Endometrium (tissue), 2 donors: ENCODE results near the gene SLC9C2.
"Not testable (repeated sequence)": the region's sequence is repeated elsewhere in the genome, so short reads cannot be mapped to it uniquely, and the experiment has no call there.

Source experiments
- FAIRE-seq: peaks from 2 replicates; lab custom pipeline; 2012; peaks lifted over from hg19 to GRCh38; lab: Jason Lieb, UNC
- donor health status: control.
- donor health status: control.

SLC9C2 gene, protein sequence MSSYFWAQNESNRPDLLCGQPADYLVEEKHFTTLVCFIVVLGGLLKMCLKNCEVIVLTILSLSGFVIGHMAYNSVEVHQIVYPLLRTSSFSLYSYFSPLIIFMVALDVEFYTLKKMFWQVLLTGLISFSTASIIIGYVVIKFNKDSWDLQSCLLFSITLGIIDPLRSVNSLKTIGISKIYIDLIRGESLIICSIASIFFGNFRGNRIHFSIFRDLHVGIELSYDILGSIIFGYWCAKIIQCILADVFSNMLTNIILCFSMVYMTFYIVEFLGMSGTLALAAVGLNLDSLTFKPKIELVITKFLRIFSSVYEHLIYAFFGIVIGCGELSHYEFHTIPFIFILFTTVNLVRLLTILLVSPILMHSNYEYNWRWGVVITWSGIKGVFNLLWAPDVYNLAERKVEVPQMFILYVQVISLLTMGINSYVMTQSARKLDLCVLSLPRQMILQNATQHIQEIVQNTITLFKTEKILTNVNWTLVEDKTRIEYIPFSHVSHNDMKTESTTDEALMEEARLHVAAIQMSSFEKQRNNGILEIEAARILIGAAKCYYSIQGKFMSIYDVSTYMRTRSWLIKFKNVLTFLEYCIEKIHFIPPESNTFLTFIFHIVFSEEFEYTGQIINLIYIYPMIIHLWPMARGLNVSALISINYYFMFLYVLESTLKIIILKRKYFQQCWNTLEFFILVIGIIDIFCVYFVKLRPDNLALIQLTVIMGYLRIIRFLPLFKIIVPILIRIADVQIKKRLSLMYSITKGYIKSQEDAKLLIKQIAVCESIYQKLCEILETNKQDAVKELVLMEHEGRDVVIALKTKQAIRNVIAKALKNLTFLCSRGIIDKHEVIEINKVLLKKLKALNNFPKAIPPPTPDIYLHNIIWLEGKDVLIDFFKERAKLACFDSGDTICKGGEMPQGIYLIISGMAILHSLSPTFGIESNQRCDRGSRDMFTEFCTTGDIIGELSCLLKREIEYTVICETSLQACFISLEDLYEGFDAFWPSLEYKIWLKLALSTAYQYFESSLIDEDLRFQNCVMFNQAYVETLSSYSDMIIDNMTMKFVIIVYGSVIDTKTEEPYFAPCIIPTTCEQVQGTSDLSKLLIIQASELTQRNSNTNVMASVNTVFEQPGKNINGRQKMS

DNA sequence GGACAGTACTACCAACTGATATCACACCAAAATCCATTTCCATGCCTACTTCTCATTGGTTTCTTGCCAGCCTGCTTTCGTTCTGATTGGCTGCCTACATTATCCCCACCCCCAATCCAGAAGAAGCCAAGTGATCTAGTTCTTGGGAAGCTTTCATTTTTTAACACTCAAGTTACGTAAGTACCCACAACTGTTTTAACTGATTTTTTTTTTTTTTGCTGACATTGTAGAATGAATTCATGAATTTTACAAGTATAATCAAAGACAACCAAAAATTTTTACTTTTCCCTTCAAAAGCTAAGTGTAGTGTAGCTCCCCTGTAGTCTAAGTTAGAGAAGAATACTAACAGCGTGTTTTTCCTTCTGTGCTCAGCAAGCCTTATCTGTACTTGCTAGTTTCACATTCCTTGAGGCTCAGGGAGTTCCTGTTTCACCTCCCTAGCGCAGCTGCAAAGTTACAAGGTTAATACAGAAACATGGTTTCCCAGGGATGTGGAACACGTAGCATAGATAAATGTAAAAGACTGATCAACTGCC, at the start of gene SLC9C2:
SLC9C2 (minus strand) TSS at position 17 of the 536 bp plus-strand sequence. CDS start 1,296 bp downstream, outside the sequence.
- FAIRE-seq: peak; percentile 54

- no peak for FAIRE-seq
Measured at GRCh38 chr1:173648880-173649605, 46.2 kb upstream of the SLC9C2 start.

DNA sequence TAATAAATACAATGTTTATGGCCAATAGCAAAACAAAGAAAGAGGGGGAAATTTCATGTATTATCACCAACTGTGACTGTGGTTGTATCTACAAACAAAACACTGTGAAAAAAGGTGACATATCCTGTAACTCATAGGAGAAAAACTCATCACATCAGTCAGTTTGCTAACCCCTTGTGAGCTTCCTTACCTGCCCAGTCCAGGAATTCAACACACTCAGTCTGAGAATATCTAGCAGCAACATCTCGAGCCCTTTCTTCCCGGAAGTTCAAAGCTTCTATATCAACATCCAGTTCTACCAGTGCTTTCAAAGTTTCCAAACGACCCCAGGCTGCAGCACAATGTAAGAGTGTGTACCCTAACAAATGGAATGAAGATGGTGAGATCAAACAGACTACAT, 43.8 kb upstream of the SLC9C2 start:
- FAIRE-seq: no peak

GRCh38 chr1:173642450-173643139, 39.7 kb upstream of the SLC9C2 start:
- FAIRE-seq: not testable (repeated sequence)

DNA sequence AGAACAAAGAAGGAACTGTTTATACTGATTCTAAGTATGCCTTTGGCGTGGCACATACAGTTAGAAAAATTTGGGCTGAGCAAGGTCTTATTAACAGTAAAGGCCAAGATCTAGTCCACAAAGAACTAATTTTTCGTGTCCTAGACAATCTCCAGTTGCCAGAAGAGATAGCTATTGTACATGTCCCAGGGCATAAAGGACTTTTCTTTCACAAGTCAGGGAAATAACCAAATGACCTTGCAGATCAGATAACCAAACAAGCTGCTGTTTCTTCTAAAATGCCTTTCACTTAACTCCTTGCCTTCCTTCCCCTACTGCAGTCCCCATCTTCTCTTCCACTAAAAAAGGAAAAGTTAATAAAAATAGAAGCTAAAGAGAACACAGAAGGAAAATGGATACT, 36.2 kb upstream of the SLC9C2 start:
- FAIRE-seq: no peak

GRCh38 chr1:173638043-173639021, 35.5 kb upstream of the SLC9C2 start:
- FAIRE-seq: no peak

DNA sequence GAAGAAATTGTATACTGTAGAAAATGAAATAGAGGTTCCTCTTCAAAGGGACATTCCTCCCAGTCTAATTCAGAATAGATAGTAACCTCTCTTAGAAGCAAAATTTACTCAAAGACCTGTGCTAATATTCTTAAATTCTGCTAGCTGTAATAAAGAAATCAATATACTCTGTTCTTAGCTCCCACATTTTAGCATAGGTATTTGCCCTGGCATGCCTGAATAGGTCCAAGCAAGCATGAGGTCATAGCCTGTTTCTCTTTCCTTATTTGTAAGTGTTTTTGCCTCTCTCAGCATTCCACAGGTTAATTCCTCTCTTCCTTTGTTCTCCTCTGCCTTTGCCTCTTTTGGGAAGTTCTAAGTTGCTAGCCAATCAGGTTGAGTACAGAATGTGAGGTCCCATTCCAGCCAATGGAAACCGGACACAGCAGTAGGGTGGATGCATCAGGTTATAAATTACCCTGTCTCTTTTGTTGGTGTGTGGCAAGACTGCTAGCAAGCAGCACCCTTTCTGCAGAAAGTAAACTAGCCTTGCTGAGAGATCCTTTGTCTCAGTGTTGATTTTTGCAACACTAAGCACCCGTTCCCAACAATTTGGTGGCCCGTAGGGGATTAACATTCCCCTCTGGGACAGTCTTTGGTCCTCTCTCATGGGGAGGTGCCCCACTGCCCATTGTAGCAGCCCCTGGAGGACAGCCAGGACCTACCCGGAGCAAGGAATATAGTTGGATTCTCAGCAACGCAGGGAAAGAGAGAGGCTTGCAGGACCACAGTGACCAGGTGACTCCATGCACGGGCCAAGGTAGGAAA, 34.6 kb upstream of the SLC9C2 start:
- not testable (repeated sequence) for FAIRE-seq

DNA sequence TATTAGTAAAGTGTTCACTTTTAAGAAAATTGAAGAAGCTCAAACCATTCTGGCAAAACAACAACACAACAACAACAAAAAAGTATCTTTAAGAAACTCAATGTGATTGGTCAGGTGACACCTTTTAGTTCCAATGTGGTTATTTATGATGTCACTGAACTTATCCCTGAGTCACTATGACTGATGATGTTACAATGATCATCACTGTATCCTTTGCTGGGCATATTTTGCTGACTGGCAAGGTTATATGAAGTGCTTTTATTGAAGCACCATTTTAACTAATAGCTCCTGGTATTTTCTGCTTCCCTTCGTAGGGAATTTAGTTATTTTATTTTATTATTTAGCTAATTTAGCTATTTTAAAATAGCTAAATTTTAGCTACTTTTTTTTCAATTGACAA, 32.2 kb upstream of the SLC9C2 start, which contains the start of gene TEX50:
TEX50 (plus strand) TSS at position 223 of the 400 bp plus-strand sequence. CDS start 184 bp downstream, outside the sequence.
- no peak for FAIRE-seq

GRCh38 chr1:173628888-173629287, 26.0 kb upstream of the SLC9C2 start:
- FAIRE-seq: no peak

- FAIRE-seq: no peak
Measured at GRCh38 chr1:173627269-173627668, 24.4 kb upstream of the SLC9C2 start.

GRCh38 chr1:173616859-173617258, 14.0 kb upstream of the SLC9C2 start:
- no peak for FAIRE-seq

GRCh38 chr1:173613086-173613485, 10.2 kb upstream of the SLC9C2 start:
- FAIRE-seq: not testable (repeated sequence)

GRCh38 chr1:173608503-173609216, 5.8 kb upstream of the SLC9C2 start:
- no peak for FAIRE-seq

GRCh38 chr1:173601588-173601987, 1.3 kb downstream of the SLC9C2 start:
- FAIRE-seq: no peak

DNA sequence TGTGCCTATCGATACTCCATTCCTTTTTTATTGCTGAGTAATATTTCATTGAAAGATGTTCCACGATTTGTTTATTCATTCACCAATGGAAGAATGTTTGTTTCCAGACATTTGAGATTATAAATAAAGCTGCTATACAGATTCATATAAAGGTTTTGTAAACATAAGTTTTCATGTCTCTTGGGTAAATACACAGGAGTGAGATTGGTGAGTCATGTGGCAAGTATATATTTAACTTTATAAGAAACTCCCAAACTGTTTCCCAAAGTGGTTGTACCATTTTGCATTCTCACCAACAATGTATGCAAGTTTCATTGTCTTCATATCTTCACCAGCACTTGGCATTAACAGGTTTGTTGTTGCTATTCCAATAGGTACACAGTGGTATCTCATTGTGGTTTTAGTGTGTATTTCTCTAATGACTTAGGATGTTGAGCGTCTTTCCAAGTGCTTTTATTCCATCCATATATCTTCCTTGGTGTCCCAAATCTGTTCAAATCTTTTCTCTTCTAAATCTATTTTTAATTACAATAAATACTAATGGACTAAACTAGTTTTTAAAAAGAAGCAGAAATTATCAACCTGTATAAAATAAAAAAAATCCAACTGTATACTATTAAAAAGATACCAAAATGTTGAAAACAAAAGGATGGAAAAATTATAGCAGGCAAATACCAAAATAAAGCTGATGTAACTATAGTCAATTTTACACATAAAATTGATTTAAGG, 6.6 kb downstream of the SLC9C2 start:
- no peak for FAIRE-seq

DNA sequence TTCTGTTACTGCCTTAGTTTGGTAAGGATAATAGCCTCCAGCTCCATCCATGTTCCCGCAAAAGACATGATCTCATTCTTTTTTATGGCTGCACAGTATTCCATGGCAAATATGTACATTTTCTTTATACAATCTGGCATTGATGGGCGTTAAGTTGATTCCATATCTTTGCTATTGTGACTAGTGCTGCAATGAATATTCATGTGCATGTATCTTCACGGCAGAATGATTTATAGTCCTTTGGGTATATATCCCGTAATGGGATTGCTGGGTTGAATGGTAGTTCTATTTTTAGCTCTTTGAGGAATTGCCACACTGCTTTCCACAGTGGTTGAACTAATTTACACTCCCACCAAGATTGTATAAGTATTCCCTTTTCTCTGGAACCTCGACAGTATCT, 11.7 kb downstream of the SLC9C2 start:
- FAIRE-seq: not testable (repeated sequence)

DNA sequence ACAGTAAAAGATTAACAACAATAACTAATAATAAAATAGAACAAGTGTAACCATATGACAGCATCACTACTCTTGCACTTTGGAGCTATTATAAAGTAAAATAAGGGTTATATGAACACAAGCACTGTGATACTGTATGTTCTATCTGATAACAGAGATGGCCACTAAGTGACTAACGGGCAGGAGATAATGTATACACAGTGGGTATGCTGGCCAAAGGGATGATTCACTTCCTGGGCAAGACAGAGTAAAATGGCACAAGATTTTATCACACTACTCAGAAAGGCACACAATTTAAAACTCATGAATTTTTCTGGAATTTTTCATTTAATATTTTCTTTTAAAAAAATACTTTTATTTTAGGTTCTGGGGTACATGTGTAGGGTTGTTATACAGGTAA, 12.3 kb downstream of the SLC9C2 start:
- no peak for FAIRE-seq
